NCI-H82 (cell line): ENCODE measurements around the gene EIF4G2.
A peak's percentile ranks its signal among the peaks of the same experiment; 100 is the strongest.

ENCODE experiments used
- DNase-seq: peaks from one replicate; lab custom pipeline; 2025; lab: John Stamatoyannopoulos, UW

Gene EIF4G2

GRCh38 chr11:10808235-10808552 lies 532 bp downstream of the EIF4G2 start:
- DNase-seq = no peak

GRCh38 chr11:10807493-10808234 lies 1.1 kb downstream of the EIF4G2 start:
- peak; percentile 49 for DNase-seq

- no peak for DNase-seq
These were observed 2.5 kb downstream of the EIF4G2 start for GRCh38 chr11:10806206-10806605.

- no peak for DNase-seq
These were observed 3.0 kb downstream of the EIF4G2 start for GRCh38 chr11:10805741-10806140.

- no peak for DNase-seq
These were observed 5.0 kb downstream of the EIF4G2 start for GRCh38 chr11:10803676-10804075.

- no peak for DNase-seq
These were observed 8.4 kb downstream of the EIF4G2 start for GRCh38 chr11:10800292-10800691.

GRCh38 chr11:10798330-10798928 lies 10.3 kb downstream of the EIF4G2 start:
- DNase-seq = no peak

- no peak for DNase-seq
These were observed 11.2 kb downstream of the EIF4G2 start for GRCh38 chr11:10797531-10797930.

GRCh38 chr11:10797001-10797400 lies 11.7 kb downstream of the EIF4G2 start:
- no peak for DNase-seq

- DNase-seq = peak; percentile 28
These were observed 12.5 kb downstream of the EIF4G2 start for GRCh38 chr11:10796191-10796590.

- no peak for DNase-seq
These were observed 15.1 kb downstream of the EIF4G2 start for GRCh38 chr11:10793470-10794255.

- DNase-seq = peak; percentile 87
These were observed 16.2 kb downstream of the EIF4G2 start for GRCh38 chr11:10792385-10793068.

GRCh38 chr11:10786451-10786850 lies 22.3 kb downstream of the EIF4G2 start:
- DNase-seq = no peak

GRCh38 chr11:10785146-10785474 lies 23.6 kb downstream of the EIF4G2 start:
- no peak for DNase-seq

GRCh38 chr11:10784232-10785145 lies 24.2 kb downstream of the EIF4G2 start:
- DNase-seq = peak; percentile 21

GRCh38 chr11:10780040-10780439 lies 28.7 kb downstream of the EIF4G2 start:
- no peak for DNase-seq

- DNase-seq = no peak
These were observed 29.6 kb downstream of the EIF4G2 start for GRCh38 chr11:10779086-10779485.

GRCh38 chr11:10778217-10778970 lies 30.3 kb downstream of the EIF4G2 start:
- no peak for DNase-seq

- no peak for DNase-seq
These were observed 30.9 kb downstream of the EIF4G2 start for GRCh38 chr11:10777806-10778205.

- DNase-seq = no peak
These were observed 31.3 kb downstream of the EIF4G2 start for GRCh38 chr11:10777393-10777793.

- no peak for DNase-seq
These were observed 33.9 kb downstream of the EIF4G2 start for GRCh38 chr11:10774811-10775210.
